MM.1S (cell line): ENCODE results near the gene RAP1GDS1.

Source experiments
- DNase-seq: peaks from one replicate; pipeline ENCODE4 v3.0.0-alpha.2; 2015
- H2AFZ ChIP-seq: fragments of 300-600 bp; sonication (generic); 2 replicates; pipeline ENCODE4 v1.6.0; 2016; ENCODE audit warnings: antibody characterized with exemption, low read length
- H3F3A ChIP-seq: fragments of 300-600 bp; sonication (generic); 2 replicates; pipeline ENCODE4 v1.6.1; 2016; ENCODE audit warnings: mild to moderate bottlenecking, antibody characterized with exemption, low read length, moderate library complexity, mixed read lengths; ENCODE audit not compliant: insufficient read depth
- H3K27ac ChIP-seq: fragments of 300-600 bp; sonication (generic); 2 replicates; pipeline ENCODE4 v1.5.1; 2016; ENCODE audit warnings: mild to moderate bottlenecking, low read length
- H3K27me3 ChIP-seq: fragments of 300-600 bp; sonication (generic); replicated peaks from 2 replicates; pipeline ENCODE4 v1.6.0; 2016; ENCODE audit warnings: low read length; ENCODE audit not compliant: insufficient read depth
- H3K36me3 ChIP-seq: fragments of 300-600 bp; sonication (generic); replicated peaks from 2 replicates; pipeline ENCODE4 v1.6.1; 2016; ENCODE audit warnings: mild to moderate bottlenecking, low read length, mixed read lengths; ENCODE audit not compliant: insufficient read depth
- H3K4me1 ChIP-seq: fragments of 300-600 bp; sonication (generic); 2 replicates; pipeline ENCODE4 v1.6.1; 2016; ENCODE audit warnings: low read length, mixed read lengths
- H3K4me2 ChIP-seq: fragments of 300-600 bp; sonication (generic); 2 replicates; pipeline ENCODE4 v1.6.0; 2016; ENCODE audit warnings: low read depth, low read length
- H3K4me3 ChIP-seq: fragments of 300-600 bp; sonication (generic); 2 replicates; pipeline ENCODE4 v1.5.1; 2016; ENCODE audit warnings: low read length, mixed read lengths
- H3K79me2 ChIP-seq: fragments of 300-600 bp; sonication (generic); 2 replicates; pipeline ENCODE4 v1.6.1; 2016; ENCODE audit warnings: mixed run types, low read length, mixed read lengths
- H3K9ac ChIP-seq: fragments of 300-600 bp; sonication (generic); 2 replicates; pipeline ENCODE4 v1.6.1; 2016; ENCODE audit warnings: low read length, mixed read lengths
- H3K9me2 ChIP-seq: fragments of 300-600 bp; sonication (generic); replicated peaks from 2 replicates; pipeline ENCODE4 v1.6.1; 2016; ENCODE audit warnings: mild to moderate bottlenecking, low read length, mixed read lengths; ENCODE audit not compliant: insufficient read depth
- H3K9me3 ChIP-seq: fragments of 300-600 bp; sonication (generic); replicated peaks from 2 replicates; pipeline ENCODE4 v1.6.1; 2016; ENCODE audit warnings: mild to moderate bottlenecking, low read length, mixed read lengths; ENCODE audit not compliant: insufficient read depth
- H4K20me1 ChIP-seq: fragments of 300-600 bp; sonication (generic); 2 replicates; pipeline ENCODE4 v1.6.1; 2016; ENCODE audit warnings: mild to moderate bottlenecking, low read length, moderate library complexity, mixed read lengths; ENCODE audit not compliant: insufficient read depth
- CTCF ChIP-seq: fragments of 300-600 bp; sonication (generic); IDR thresholded peaks from 2 replicates; pipeline ENCODE4 v1.5.1; 2016; ENCODE audit warnings: antibody characterized with exemption, low read length, mixed read lengths
- EZH2 ChIP-seq: fragments of 300-600 bp; sonication (generic); optimal IDR thresholded peaks from 2 replicates; pipeline ENCODE3; 2017; ENCODE audit warnings: low read depth, mild to moderate bottlenecking, antibody characterized with exemption, low read length, mixed read lengths
- EZH2phosphoT487 ChIP-seq: fragments of 300-600 bp; sonication (generic); IDR thresholded peaks from 2 replicates; pipeline ENCODE4 v1.6.1; 2018; ENCODE audit warnings: antibody characterized with exemption, low read length

The RAP1GDS1 gene

GRCh38 chr4:98260579-98261404, at the start of gene RAP1GDS1:
TSS of gene RAP1GDS1 (plus strand) at chr4:98261384. CDS start at chr4:98261566, 182 bp downstream.
- H3K79me2 ChIP-seq, result peaks cover 48% of the 10 kb centered on the region
- peak within 1 kb of the TSS; percentile 84; the same call in 1 of the 2 replicates for H3K27ac ChIP-seq
- H4K20me1 ChIP-seq, result no peaks in the 10 kb centered on the region
- peaks cover 15% of the 10 kb centered on the region; the same call in 1 of the 2 replicates for H3F3A ChIP-seq
- H3K4me3 ChIP-seq, result peak within 1 kb of the TSS; percentile 95
- TF ChIP-seq CTCF (no peak), EZH2 (no peak), EZH2phosphoT487 (no peak)
- no peaks in the 10 kb centered on the region for H3K9me3 ChIP-seq
- no peaks in the 10 kb centered on the region for H3K27me3 ChIP-seq
- DNase-seq, result peak; percentile 96
- H3K4me2 ChIP-seq, result peak within 1 kb of the TSS; percentile 93
- no peaks in the 10 kb centered on the region for H3K36me3 ChIP-seq
- H3K4me1 ChIP-seq, result peaks cover 13% of the 10 kb centered on the region
- H2AFZ ChIP-seq, result peak within 1 kb of the TSS; percentile 91
- H3K9ac ChIP-seq, result peak within 1 kb of the TSS; percentile 89
- no peaks in the 10 kb centered on the region for H3K9me2 ChIP-seq

GRCh38 chr4:98222306-98222705, 38.9 kb upstream of the RAP1GDS1 start:
- Histone ChIP-seq H3K79me2 (no peaks in the 10 kb centered on the region), H3K4me3 (no peak overlapping the region), H3K36me3 (no peaks in the 10 kb centered on the region), H3K9ac (no peak overlapping the region), H4K20me1 (no peaks in the 10 kb centered on the region), H3K27me3 (no peaks in the 10 kb centered on the region), H3K9me3 (no peaks in the 10 kb centered on the region), H2AFZ (no peak overlapping the region), H3K27ac (no peak overlapping the region), H3K4me2 (no peak overlapping the region), H3K4me1 (no peaks in the 10 kb centered on the region), H3K9me2 (no peaks in the 10 kb centered on the region), H3F3A (no peaks in the 10 kb centered on the region)
- no peak for TF ChIP-seq CTCF
- no peak for TF ChIP-seq EZH2phosphoT487
- TF ChIP-seq EZH2, result no peak
- no peak for DNase-seq

GRCh38 chr4:98226396-98226795, 34.8 kb upstream of the RAP1GDS1 start:
- no peak overlapping the region for H3K27ac ChIP-seq
- H2AFZ ChIP-seq, result no peak overlapping the region

More at GRCh38 chr4:98226396-98226795, 34.8 kb upstream of the RAP1GDS1 start:
- Histone ChIP-seq H3K27me3 (no peaks in the 10 kb centered on the region), H3K36me3 (no peaks in the 10 kb centered on the region), H3K4me1 (no peaks in the 10 kb centered on the region), H3K4me2 (no peak overlapping the region), H3K79me2 (no peaks in the 10 kb centered on the region), H3K9me3 (no peaks in the 10 kb centered on the region), H3F3A (no peaks in the 10 kb centered on the region), H3K9me2 (no peaks in the 10 kb centered on the region), H4K20me1 (no peaks in the 10 kb centered on the region), H3K4me3 (no peak overlapping the region), H3K9ac (no peak overlapping the region)
- no peak for DNase-seq
- TF ChIP-seq EZH2 (no peak), CTCF (no peak), EZH2phosphoT487 (no peak)
